ENCODE data around the gene NFKB2.

Gene NFKB2

GRCh38 chr10:102429468-102429867, 34.0 kb downstream of the NFKB2 start:
- Histone ChIP-seq H3K9me3 (no peaks in the 10 kb centered on the region), H3K27ac (no peak overlapping the region), H3K36me3 (peaks cover 6% of the 10 kb centered on the region), H3K4me3 (ENCODE audit: low read depth in 1 of 2, low read length in 1 of 2) (no peak overlapping the region), H3K27me3 (no peaks in the 10 kb centered on the region), H3K4me1 (ENCODE audit: control insufficient read depth in 1 of 2, insufficient read depth in 1 of 2, low read depth in 1 of 2, low read length in 1 of 2) (peaks cover 27 to 28% of the 10 kb centered on the region in 2 experiments)
- no peak for TF ChIP-seq CTCF (IDR thresholded peaks at IDR 0.05)

- Histone ChIP-seq H3K4me1 (ENCODE audit: control insufficient read depth in 1 of 2, insufficient read depth in 1 of 2, low read depth in 1 of 2, low read length in 1 of 2) (peaks cover 38 to 39% of the 10 kb centered on the region in 2 experiments), H3K4me3 (ENCODE audit: low read depth in 1 of 2, low read length in 1 of 2) (peak overlapping the region; percentile 78 to 97), H3K27ac (peak overlapping the region; percentile 43)
These were observed 36.1 kb downstream of the NFKB2 start for GRCh38 chr10:102431452-102432124.

GRCh38 chr10:102432162-102432950, 36.9 kb downstream of the NFKB2 start, which contains the start of gene CUEDC2:
Gene CUEDC2 (minus strand): TSS chr10:102432574. CDS start chr10:102425188, 7,386 bp downstream.
- TF ChIP-seq CTCF (IDR thresholded peaks at IDR 0.05), result no peak
- peaks cover 38 to 39% of the 10 kb centered on the region in 2 experiments for H3K4me1 ChIP-seq (ENCODE audit: control insufficient read depth in 1 of 2, insufficient read depth in 1 of 2, low read depth in 1 of 2, low read length in 1 of 2)
- H3K27me3 ChIP-seq, result no peaks in the 10 kb centered on the region
- H3K27ac ChIP-seq, result peak within 1 kb of the TSS; percentile 53
- no peaks in the 10 kb centered on the region for H3K36me3 ChIP-seq
- H3K4me3 ChIP-seq (ENCODE audit: low read depth in 1 of 2, low read length in 1 of 2), result peak within 1 kb of the TSS; percentile 78 to 97
- H3K9me3 ChIP-seq, result no peaks in the 10 kb centered on the region

More at GRCh38 chr10:102431452-102432124, 36.1 kb downstream of the NFKB2 start:
- Histone ChIP-seq H3K9me3 (no peaks in the 10 kb centered on the region), H3K27me3 (no peaks in the 10 kb centered on the region), H3K36me3 (no peaks in the 10 kb centered on the region)
- TF ChIP-seq CTCF (IDR thresholded peaks at IDR 0.05), result no peak

GRCh38 chr10:102433619-102434046, 38.1 kb downstream of the NFKB2 start:
- TF ChIP-seq CTCF (IDR thresholded peaks at IDR 0.05), result no peak
- no peaks in the 10 kb centered on the region for H3K36me3 ChIP-seq
- peak overlapping the region; percentile 53 for H3K27ac ChIP-seq
- H3K27me3 ChIP-seq, result no peaks in the 10 kb centered on the region
- H3K4me3 ChIP-seq (ENCODE audit: low read depth in 1 of 2, low read length in 1 of 2), result peak overlapping the region; percentile 25 to 97
- peaks cover 38 to 39% of the 10 kb centered on the region in 2 experiments for H3K4me1 ChIP-seq (ENCODE audit: control insufficient read depth in 1 of 2, insufficient read depth in 1 of 2, low read depth in 1 of 2, low read length in 1 of 2)
- H3K9me3 ChIP-seq, result no peaks in the 10 kb centered on the region

- no peak for TF ChIP-seq CTCF (IDR thresholded peaks at IDR 0.05)
- H3K9me3 ChIP-seq, result no peaks in the 10 kb centered on the region
- no peak overlapping the region for H3K4me3 ChIP-seq (ENCODE audit: low read depth in 1 of 2, low read length in 1 of 2)
- H3K27ac ChIP-seq, result no peak overlapping the region
- H3K4me1 ChIP-seq (ENCODE audit: control insufficient read depth in 1 of 2, insufficient read depth in 1 of 2, low read depth in 1 of 2, low read length in 1 of 2), result peaks cover 38 to 39% of the 10 kb centered on the region in 2 experiments
- no peaks in the 10 kb centered on the region for H3K36me3 ChIP-seq
- H3K27me3 ChIP-seq, result no peaks in the 10 kb centered on the region
These were observed 39.1 kb downstream of the NFKB2 start for GRCh38 chr10:102434394-102435132.

Data from neutrophil (primary cell).